GM21367 (cell line): Measurements from ENCODE around the gene SMAGP.

ENCODE experiments used
- ATAC-seq: cut with Tn5 transposase; IDR thresholded peaks from one replicate; pipeline ENCODE4 v1.9.1; 2021; ENCODE audit not compliant: unreplicated experiment

SMAGP gene

GRCh38 chr12:51198568-51199365 lies 71.4 kb downstream of the SMAGP start:
- no peak for ATAC-seq

- ATAC-seq, result no peak
These were observed 72.3 kb downstream of the SMAGP start for GRCh38 chr12:51197736-51198567.

- ATAC-seq, result no peak
These were observed 73.7 kb downstream of the SMAGP start for GRCh38 chr12:51196547-51196946.

GRCh38 chr12:51195841-51196240 lies 74.4 kb downstream of the SMAGP start:
- ATAC-seq, result no peak
